Neural cell (in vitro differentiated cells): ENCODE data around the gene UNC5A. TPM values are rescaled to one million over a fixed set of nuclear protein-coding genes. Genes with fewer than 3 reads are reported as not detected.

Experiments
- H2AFZ ChIP-seq: fragments of 200-600, 300-800 bp; sonication (generic), shearing (Covaris generic); 2 replicates; pipeline ENCODE4 v1.6.0; 2014; ENCODE audit warnings: low read depth, mild to moderate bottlenecking, antibody characterized with exemption, low read length, moderate library complexity
- H3F3A ChIP-seq: fragments of 200-600 bp; shearing (Covaris generic); 2 replicates; pipeline ENCODE4 v1.6.1; 2016; ENCODE audit warnings: mild to moderate bottlenecking, moderate library complexity, mixed read lengths, antibody characterized with exemption, low read length; ENCODE audit not compliant: insufficient read depth, poor library complexity, severe bottlenecking
- H3K27ac ChIP-seq: fragments of 200-600, 300-800 bp; sonication (generic), shearing (Covaris generic); 2 replicates; pipeline ENCODE4 v1.5.1; 2014; ENCODE audit warnings: mild to moderate bottlenecking, low read length, moderate library complexity
- H3K27me3 ChIP-seq: fragments of 300-800, 200-600 bp; sonication (generic), shearing (Covaris generic); 2 replicates; pipeline ENCODE4 v1.6.0; 2014; ENCODE audit warnings: mild to moderate bottlenecking, low read depth, low read length, moderate library complexity; ENCODE audit not compliant: insufficient read depth
- H3K36me3 ChIP-seq: fragments of 300-800, 200-600 bp; sonication (generic), shearing (Covaris generic); 2 replicates; pipeline ENCODE4 v1.5.1; 2014; ENCODE audit warnings: mild to moderate bottlenecking, antibody characterized with exemption, low read length, moderate library complexity; ENCODE audit not compliant: insufficient read depth
- H3K4me2 ChIP-seq: fragments of 300-800, 200-600 bp; sonication (generic), shearing (Covaris generic); 2 replicates; pipeline ENCODE4 v1.6.0; 2014; ENCODE audit warnings: mild to moderate bottlenecking, low read length
- H3K4me3 ChIP-seq: fragments of 300-800, 200-600 bp; sonication (generic), shearing (Covaris generic); 2 replicates; pipeline ENCODE4 v1.5.1; 2014; ENCODE audit warnings: mild to moderate bottlenecking, low read length, moderate library complexity
- H3K79me2 ChIP-seq: fragments of 200-600 bp; shearing (Covaris generic); replicated peaks from 2 replicates; pipeline ENCODE4 v1.6.0; 2014; ENCODE audit warnings: mild to moderate bottlenecking, low read length, moderate library complexity; ENCODE audit not compliant: insufficient read depth
- H3K9ac ChIP-seq: fragments of 300-800, 200-600 bp; sonication (generic), shearing (Covaris generic); 2 replicates; pipeline ENCODE4 v1.6.1; 2016; ENCODE audit warnings: mild to moderate bottlenecking, low read length, mixed read lengths
- H3K9me2 ChIP-seq: fragments of 200-600 bp; shearing (Covaris generic); 2 replicates; pipeline ENCODE4 v1.6.1; 2016; ENCODE audit warnings: mild to moderate bottlenecking, low read length, mixed read lengths; ENCODE audit not compliant: insufficient read depth
- H3K9me3 ChIP-seq: fragments of 200-600, 300-800 bp; sonication (generic), shearing (Covaris generic); 2 replicates; pipeline ENCODE4 v1.6.1; 2016; ENCODE audit warnings: mild to moderate bottlenecking, mixed run types, low read length, moderate library complexity, mixed read lengths
- H4K20me1 ChIP-seq: fragments of 200-600 bp; shearing (Covaris generic); 2 replicates; pipeline ENCODE4 v1.6.1; 2016; ENCODE audit warnings: mild to moderate bottlenecking, mixed run types; ENCODE audit not compliant: insufficient read depth
- CTCF ChIP-seq: fragments of 450-650 bp; IDR thresholded peaks from 2 replicates; pipeline ENCODE4 v1.5.1; 2014; ENCODE audit warnings: antibody characterized with exemption, mild to moderate bottlenecking, moderate library complexity; ENCODE audit not compliant: poor library complexity, severe bottlenecking
- EP300 ChIP-seq: fragments of 450-650 bp; conservative IDR thresholded peaks from 2 replicates; pipeline ENCODE4 v1.6.1; 2014; ENCODE audit warnings: antibody characterized with exemption, mild to moderate bottlenecking, moderate library complexity; ENCODE audit not compliant: poor library complexity, severe bottlenecking
- EZH2 ChIP-seq: fragments of 200-600, 300-800 bp; shearing (Covaris generic), sonication (generic); IDR thresholded peaks from 2 replicates; pipeline ENCODE4 v1.6.1; 2014; ENCODE audit warnings: antibody characterized with exemption, low read length, borderline replicate concordance, mild to moderate bottlenecking; ENCODE audit not compliant: insufficient read depth, poor library complexity, severe bottlenecking
- MXI1 ChIP-seq: fragments of 450-650 bp; conservative IDR thresholded peaks from 2 replicates; pipeline ENCODE4 v1.6.1; 2014; ENCODE audit warnings: antibody characterized with exemption, mild to moderate bottlenecking; ENCODE audit not compliant: poor library complexity, severe bottlenecking
- POLR2AphosphoS5 ChIP-seq: IDR thresholded peaks from 2 replicates; pipeline ENCODE4 v1.6.1; 2012
- RAD21 ChIP-seq: fragments of 450-650 bp; conservative IDR thresholded peaks from 2 replicates; pipeline ENCODE4 v1.6.1; 2014; ENCODE audit warnings: antibody characterized with exemption, mild to moderate bottlenecking, moderate library complexity
- REST ChIP-seq: IDR thresholded peaks from 2 replicates; pipeline ENCODE4 v1.6.1; 2012; ENCODE audit warnings: borderline replicate concordance
- SMC3 ChIP-seq: fragments of 450-650 bp; conservative IDR thresholded peaks from 2 replicates; pipeline ENCODE4 v1.6.1; 2014; ENCODE audit warnings: antibody characterized with exemption, mild to moderate bottlenecking, moderate library complexity; ENCODE audit not compliant: poor library complexity
- TAF1 ChIP-seq: IDR thresholded peaks from 2 replicates; pipeline ENCODE4 v1.6.1; 2012; ENCODE audit warnings: low read depth
- polyA plus RNA-seq: library from polyadenylated mRNA; depleted of rRNA; stranded (reverse); fragments of >200 nt; gene quantifications from 2 replicates; pipeline ENCODE4 v1.2.3, GENCODE V29; 2014

The UNC5A gene
- polyA plus RNA-seq, 1 donor from 2014 or later, result 2.7 TPM

- TF ChIP-seq SMC3 (no peak), RAD21 (no peak), TAF1 (no peak), CTCF (no peak), EP300 (no peak), REST (no peak), POLR2AphosphoS5 (no peak), EZH2 (no peak), MXI1 (no peak)
- Histone ChIP-seq H4K20me1 (no peaks in the 10 kb centered on the region), H3K4me3 (no peak overlapping the region), H3K27me3 (no peaks in the 10 kb centered on the region), H3K9ac (no peak overlapping the region), H3K4me2 (no peak overlapping the region), H3K27ac (no peak overlapping the region), H3K36me3 (no peaks in the 10 kb centered on the region), H3F3A (no peaks in the 10 kb centered on the region), H3K9me2 (no peaks in the 10 kb centered on the region), H3K9me3 (no peaks in the 10 kb centered on the region), H2AFZ (no peak overlapping the region), H3K79me2 (no peaks in the 10 kb centered on the region)
Measured at GRCh38 chr5:176875783-176876505, 65.6 kb downstream of the UNC5A start.

- Histone ChIP-seq H3K27me3 (no peaks in the 10 kb centered on the region), H3K4me3 (no peak overlapping the region), H3K9me2 (no peaks in the 10 kb centered on the region), H3K27ac (no peak overlapping the region), H3F3A (no peaks in the 10 kb centered on the region), H4K20me1 (no peaks in the 10 kb centered on the region), H3K36me3 (no peaks in the 10 kb centered on the region), H2AFZ (no peak overlapping the region), H3K9me3 (no peaks in the 10 kb centered on the region), H3K4me2 (no peak overlapping the region), H3K9ac (no peak overlapping the region), H3K79me2 (no peaks in the 10 kb centered on the region)
- TF ChIP-seq REST (no peak), RAD21 (no peak), EP300 (no peak), EZH2 (no peak), MXI1 (no peak), SMC3 (no peak), CTCF (no peak), TAF1 (no peak), POLR2AphosphoS5 (no peak)
Measured at GRCh38 chr5:176876506-176877431, 66.4 kb downstream of the UNC5A start.
